C4-2B (cell line): Measurements from ENCODE around the gene BAAT.

Experiments used
- H3K27ac ChIP-seq: fragments of 450-650 bp; 2 replicates; pipeline ENCODE4 v1.5.1; 2017
- ZFX ChIP-seq: fragments of 450-650 bp; IDR thresholded peaks from 2 replicates; pipeline ENCODE4 v1.6.1; 2017
- TF ChIP-seq, protein P1 (sequence below): fragments of 450-650 bp; conservative IDR thresholded peaks from 2 replicates; pipeline ENCODE4 v1.5.1; 2017; ENCODE audit warnings: mild to moderate bottlenecking

The BAAT gene

DNA sequence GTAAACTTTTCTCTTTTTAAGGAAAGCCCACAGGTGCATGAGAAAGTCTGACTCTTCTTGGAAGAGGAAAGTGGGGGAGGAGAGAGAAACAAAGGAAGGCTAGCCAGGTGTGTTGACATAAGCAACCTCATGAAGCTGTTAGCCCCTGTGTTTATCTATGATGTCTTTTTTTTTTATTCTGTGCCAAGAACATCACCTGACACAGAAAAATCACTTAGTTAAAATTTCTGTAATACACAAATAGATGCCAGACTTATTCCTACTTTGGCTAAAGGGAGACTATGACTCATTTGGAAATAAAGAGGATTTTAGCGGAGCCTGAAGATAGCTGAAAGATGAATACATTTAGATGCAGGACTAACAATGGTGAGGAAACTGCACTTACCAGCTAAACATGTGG, 58.3 kb downstream of the BAAT start:
- TF ChIP-seq, protein P1, sequence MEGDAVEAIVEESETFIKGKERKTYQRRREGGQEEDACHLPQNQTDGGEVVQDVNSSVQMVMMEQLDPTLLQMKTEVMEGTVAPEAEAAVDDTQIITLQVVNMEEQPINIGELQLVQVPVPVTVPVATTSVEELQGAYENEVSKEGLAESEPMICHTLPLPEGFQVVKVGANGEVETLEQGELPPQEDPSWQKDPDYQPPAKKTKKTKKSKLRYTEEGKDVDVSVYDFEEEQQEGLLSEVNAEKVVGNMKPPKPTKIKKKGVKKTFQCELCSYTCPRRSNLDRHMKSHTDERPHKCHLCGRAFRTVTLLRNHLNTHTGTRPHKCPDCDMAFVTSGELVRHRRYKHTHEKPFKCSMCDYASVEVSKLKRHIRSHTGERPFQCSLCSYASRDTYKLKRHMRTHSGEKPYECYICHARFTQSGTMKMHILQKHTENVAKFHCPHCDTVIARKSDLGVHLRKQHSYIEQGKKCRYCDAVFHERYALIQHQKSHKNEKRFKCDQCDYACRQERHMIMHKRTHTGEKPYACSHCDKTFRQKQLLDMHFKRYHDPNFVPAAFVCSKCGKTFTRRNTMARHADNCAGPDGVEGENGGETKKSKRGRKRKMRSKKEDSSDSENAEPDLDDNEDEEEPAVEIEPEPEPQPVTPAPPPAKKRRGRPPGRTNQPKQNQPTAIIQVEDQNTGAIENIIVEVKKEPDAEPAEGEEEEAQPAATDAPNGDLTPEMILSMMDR, result no peak
- no peak for TF ChIP-seq ZFX
- H3K27ac ChIP-seq, result peak overlapping the region; percentile 29; the same call in 1 of the 2 replicates

DNA sequence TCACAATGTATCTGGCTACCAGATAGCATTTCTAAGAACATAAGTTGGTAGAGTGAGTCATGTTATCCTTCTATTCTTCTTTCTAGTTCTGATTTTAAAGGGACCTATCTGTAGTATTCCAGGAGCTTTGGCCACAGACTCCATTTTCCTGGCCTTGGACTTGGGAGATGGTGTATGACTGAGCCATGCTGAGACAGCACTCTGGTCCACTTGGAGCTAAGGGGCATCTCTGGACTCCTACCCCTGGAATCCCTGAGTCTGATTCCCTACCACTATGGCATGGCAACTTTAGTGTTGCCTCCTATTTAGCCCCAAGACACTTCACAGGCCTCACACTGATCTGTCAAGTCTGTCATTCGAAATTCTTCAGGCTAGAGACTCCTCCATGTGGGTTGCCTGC, 58.8 kb downstream of the BAAT start:
- no peak for TF ChIP-seq ZFX
- TF ChIP-seq, protein P1, result no peak
- H3K27ac ChIP-seq, result peak overlapping the region; percentile 29; the same call in 1 of the 2 replicates

DNA sequence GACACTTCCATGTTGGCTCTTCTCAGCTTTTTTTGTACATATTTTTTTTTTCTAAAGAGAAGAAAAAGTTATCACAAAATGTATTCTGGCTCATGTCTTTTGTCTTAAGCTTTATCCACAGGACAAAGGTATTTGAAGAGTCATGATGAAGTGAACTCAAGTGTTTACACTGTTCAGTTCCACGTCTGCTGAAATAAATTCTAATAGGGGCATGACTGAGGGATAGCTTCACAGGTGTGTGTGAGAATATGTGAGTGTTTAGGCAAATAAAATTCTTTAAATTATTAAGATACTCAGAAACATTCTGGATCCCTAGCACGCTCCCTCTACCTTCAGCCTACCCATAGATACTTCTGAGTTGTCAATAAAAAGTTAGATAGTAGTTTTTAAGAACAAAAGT, 59.8 kb downstream of the BAAT start:
- H3K27ac ChIP-seq, result no peak overlapping the region
- TF ChIP-seq, protein P1, result no peak
- no peak for TF ChIP-seq ZFX

DNA sequence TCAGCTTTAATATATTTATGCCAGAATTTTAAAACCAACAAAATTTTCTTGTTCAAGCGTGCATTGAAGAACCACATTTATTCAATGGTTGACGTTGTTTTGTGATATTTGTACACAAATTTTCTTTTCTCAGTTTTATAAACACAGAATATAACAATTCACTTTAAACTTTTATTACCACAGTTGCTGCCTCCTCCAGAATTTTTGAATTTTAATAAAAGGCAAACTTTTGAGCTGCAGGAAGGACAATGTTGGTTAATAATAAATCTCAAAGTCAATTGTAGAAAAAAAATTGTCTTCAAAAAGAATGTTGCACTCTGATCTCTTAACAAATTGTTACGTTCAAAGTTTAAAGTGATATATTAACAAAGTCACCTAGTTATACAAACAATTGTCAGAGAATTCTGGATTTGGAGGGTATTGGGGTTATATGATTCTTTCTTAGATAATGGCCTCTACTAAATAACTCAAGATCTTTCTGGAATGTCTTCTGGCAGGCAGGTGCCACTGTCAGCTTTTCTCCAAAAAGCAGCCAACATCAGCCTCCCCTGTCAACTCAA, 60.5 kb downstream of the BAAT start:
- no peak overlapping the region for H3K27ac ChIP-seq
- no peak for TF ChIP-seq ZFX
- TF ChIP-seq, protein P1, result no peak

DNA sequence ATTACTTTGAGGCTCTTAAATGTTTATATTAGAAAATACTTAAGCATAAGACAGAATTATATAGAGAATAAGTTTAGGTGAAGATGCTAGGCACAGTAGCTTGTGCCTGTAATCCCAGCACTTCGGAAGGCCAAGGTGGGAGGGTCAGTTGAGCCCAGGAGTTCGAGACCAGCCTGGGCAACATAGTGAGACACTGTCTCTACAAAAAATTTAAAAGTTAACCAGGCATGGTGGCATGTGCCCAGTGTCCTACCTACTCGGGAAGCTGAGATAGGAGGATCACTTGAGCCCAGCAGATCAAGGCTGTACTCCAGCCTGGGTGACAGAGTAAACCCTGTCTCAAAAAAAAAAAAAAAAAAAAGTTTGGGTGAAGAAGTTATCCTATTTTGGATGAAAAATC, 61.7 kb downstream of the BAAT start:
- TF ChIP-seq, protein P1, result no peak
- no peak for TF ChIP-seq ZFX
- H3K27ac ChIP-seq, result no peak overlapping the region

DNA sequence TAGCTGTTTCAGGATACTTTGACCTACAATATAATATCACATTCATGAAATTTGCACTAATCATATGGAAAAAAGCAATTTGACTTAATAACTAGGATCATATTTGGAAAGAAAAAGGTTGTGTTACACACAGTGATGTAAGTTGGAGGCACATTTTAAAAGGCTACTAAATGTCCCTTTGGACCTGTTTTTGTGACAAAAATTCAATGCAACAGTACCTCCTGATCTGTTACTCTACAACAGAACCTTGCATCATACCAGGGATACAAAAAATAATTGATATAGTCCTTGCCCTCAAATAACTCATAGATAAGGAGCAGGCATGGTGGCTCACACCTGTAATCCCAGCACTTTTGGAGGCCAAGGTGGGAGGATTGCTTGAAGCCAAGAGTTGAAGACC, 67.1 kb downstream of the BAAT start:
- no peak for TF ChIP-seq ZFX
- TF ChIP-seq, protein P1, result no peak
- H3K27ac ChIP-seq, result no peak overlapping the region

DNA sequence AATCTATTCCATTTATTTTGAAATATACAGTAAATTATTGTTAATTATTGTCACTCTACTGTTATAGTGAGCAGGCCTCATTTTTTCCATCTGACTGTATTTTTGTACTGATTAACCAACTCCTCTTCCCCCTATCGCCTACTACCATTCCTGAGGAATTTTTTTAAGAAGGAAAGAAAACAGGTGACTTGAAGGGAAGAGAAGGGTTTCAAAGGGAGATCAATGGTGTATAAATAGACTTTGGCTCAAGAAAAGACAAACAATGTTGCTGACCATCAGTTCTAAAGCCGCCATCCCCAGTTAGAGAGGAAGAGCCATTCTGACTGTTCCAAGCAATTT, 69.7 kb downstream of the BAAT start:
- peak overlapping the region; percentile 71; the same call in 1 of the 2 replicates for H3K27ac ChIP-seq
- TF ChIP-seq ZFX, result no peak
- TF ChIP-seq, protein P1, result no peak
